Activated CD4-positive, alpha-beta T cell treated with anti-CD3 and anti-CD28 coated beads, Interleukin-2, amount 10 ng/mL, durations not matched to agents 7 days and 5 days (primary cell): ENCODE results near the gene CNNM2. TPM values are rescaled to one million over a fixed set of nuclear protein-coding genes. Genes with fewer than 3 reads are reported as not detected.
"Not testable (repeated sequence)": the region's sequence is repeated elsewhere in the genome, so short reads cannot be mapped to it uniquely, and the experiment has no call there.

Experiments used
- CTCF ChIA-PET: fragments of 350-600 bp; sonication (Branson Sonifier 250); formaldehyde crosslinking; loops from one replicate; lab custom pipeline; 2021; ENCODE audit warnings: antibody characterized with exemption; lab: Charles Lee
- POLR2A ChIA-PET: fragments of 350-600 bp; sonication (Branson Sonifier 250); formaldehyde crosslinking; loops from one replicate; lab custom pipeline; 2021; ENCODE audit warnings: antibody characterized with exemption; lab: Charles Lee
- DNase-seq: peaks from one replicate; pipeline ENCODE4 v3.0.0-alpha.2; 2020
- H3K27ac Mint-ChIP-seq: one replicate; pipeline ENCODE4 v1.8.0; 2021; ENCODE audit warnings: mild to moderate bottlenecking, moderate library complexity, mixed read lengths
- H3K27me3 Mint-ChIP-seq: one replicate; pipeline ENCODE4 v1.8.0; 2021; ENCODE audit warnings: mixed read lengths
- H3K36me3 Mint-ChIP-seq: one replicate; pipeline ENCODE4 v1.8.0; 2021; ENCODE audit warnings: low read depth, mixed read lengths
- H3K4me1 Mint-ChIP-seq: one replicate; pipeline ENCODE4 v1.8.0; 2021; ENCODE audit warnings: mixed read lengths
- H3K4me3 Mint-ChIP-seq: one replicate; pipeline ENCODE4 v1.8.0; 2021; ENCODE audit warnings: mild to moderate bottlenecking, moderate library complexity, mixed read lengths
- H3K9me3 Mint-ChIP-seq: one replicate; pipeline ENCODE4 v1.8.0; 2021; ENCODE audit warnings: mixed read lengths
- total RNA-seq, 2 experiments: library from RNA; stranded (reverse); gene quantifications; one replicate each; pipeline ENCODE4 v1.2.3, GENCODE V29; 2021

The CNNM2 gene
- total RNA-seq, 2 experiments from 2014 or later = 6.2 to 6.3 TPM

GRCh38 chr10:102928442-102928841 is 10.3 kb downstream of the CNNM2 start:
- CTCF ChIA-PET = interaction anchor here (0.6 to 2.6 kb wide), 3 partner anchors 10 to 159 kb away, joined by 3 to 7 read pairs (median 4); partner anchors contain the start of gene CNNM2
- peaks cover 12% of the 10 kb centered on the region for H3K36me3 Mint-ChIP-seq
- H3K27ac Mint-ChIP-seq, POLR2A ChIA-PET, H3K4me3 Mint-ChIP-seq, H3K27me3 Mint-ChIP-seq, H3K9me3 Mint-ChIP-seq, DNase-seq: not testable (repeated sequence)
- H3K4me1 Mint-ChIP-seq = peaks cover 13% of the 10 kb centered on the region

GRCh38 chr10:102930720-102931119 is 12.6 kb downstream of the CNNM2 start:
- Mint-ChIP-seq H3K27me3 (no peaks in the 10 kb centered on the region), H3K36me3 (peaks cover 10% of the 10 kb centered on the region), H3K27ac (no peak overlapping the region), H3K4me3 (no peak overlapping the region), H3K4me1 (peaks cover 11% of the 10 kb centered on the region), H3K9me3 (no peaks in the 10 kb centered on the region)
- CTCF ChIA-PET = interaction anchor here (2.6 kb wide), 1 partner anchor 12 kb away, joined by 7 read pairs; the partner anchor contains the start of gene CNNM2
- POLR2A ChIA-PET = no interaction called here
- no peak for DNase-seq

- DNase-seq = no peak
- Mint-ChIP-seq H3K27ac (no peak overlapping the region), H3K4me1 (peaks cover 20% of the 10 kb centered on the region), H3K36me3 (peaks cover 10% of the 10 kb centered on the region), H3K9me3 (no peaks in the 10 kb centered on the region), H3K27me3 (no peaks in the 10 kb centered on the region), H3K4me3 (no peak overlapping the region)
- ChIA-PET CTCF (no interaction called here), POLR2A (no interaction called here)
Observed at GRCh38 chr10:102931643-102932042, 13.5 kb downstream of the CNNM2 start.

GRCh38 chr10:102935505-102935904 is 17.4 kb downstream of the CNNM2 start:
- no peak for DNase-seq
- H3K27me3 Mint-ChIP-seq = no peaks in the 10 kb centered on the region
- H3K27ac Mint-ChIP-seq = no peak overlapping the region
- peaks cover 17% of the 10 kb centered on the region for H3K4me1 Mint-ChIP-seq
- POLR2A ChIA-PET = interaction anchor here (0.7 kb wide), 1 partner anchor 293 kb away, joined by 3 read pairs; no protein-coding TSS in a partner anchor
- H3K9me3 Mint-ChIP-seq = no peaks in the 10 kb centered on the region
- peaks cover 3% of the 10 kb centered on the region for H3K36me3 Mint-ChIP-seq
- no peak overlapping the region for H3K4me3 Mint-ChIP-seq
- CTCF ChIA-PET = interaction anchor here (1.4 kb wide), 1 partner anchor 189 kb away, joined by 3 read pairs; no protein-coding TSS in a partner anchor

- peaks cover 17% of the 10 kb centered on the region for H3K4me1 Mint-ChIP-seq
- no peak for DNase-seq
- H3K4me3 Mint-ChIP-seq = no peak overlapping the region
- peak overlapping the region; percentile 1 for H3K27ac Mint-ChIP-seq
- ChIA-PET CTCF (no interaction called here), POLR2A (no interaction called here)
- H3K36me3 Mint-ChIP-seq = peaks cover 3% of the 10 kb centered on the region
- H3K9me3 Mint-ChIP-seq = no peaks in the 10 kb centered on the region
- no peaks in the 10 kb centered on the region for H3K27me3 Mint-ChIP-seq
Observed at GRCh38 chr10:102935939-102936605, 18.0 kb downstream of the CNNM2 start.

GRCh38 chr10:102941401-102941800 is 23.3 kb downstream of the CNNM2 start:
- CTCF ChIA-PET = interaction anchor here (0.8 kb wide), 1 partner anchor 12 kb away, joined by 3 read pairs; no protein-coding TSS in a partner anchor
- Mint-ChIP-seq H3K27me3 (no peaks in the 10 kb centered on the region), H3K9me3 (no peaks in the 10 kb centered on the region), H3K36me3 (no peaks in the 10 kb centered on the region), H3K27ac (no peak overlapping the region), H3K4me1 (peaks cover 8% of the 10 kb centered on the region), H3K4me3 (no peak overlapping the region)
- POLR2A ChIA-PET = no interaction called here
- no peak for DNase-seq

- Mint-ChIP-seq H3K4me3 (no peak overlapping the region), H3K36me3 (no peaks in the 10 kb centered on the region), H3K4me1 (no peaks in the 10 kb centered on the region), H3K27me3 (no peaks in the 10 kb centered on the region), H3K9me3 (no peaks in the 10 kb centered on the region), H3K27ac (no peak overlapping the region)
- no peak for DNase-seq
- ChIA-PET POLR2A (no interaction called here), CTCF (no interaction called here)
Observed at GRCh38 chr10:102945449-102945848, 27.4 kb downstream of the CNNM2 start.

GRCh38 chr10:102945962-102946361 is 27.9 kb downstream of the CNNM2 start:
- CTCF ChIA-PET = interaction anchor here (0.6 kb wide), 1 partner anchor 558 kb away, joined by 4 read pairs; no protein-coding TSS in a partner anchor
- POLR2A ChIA-PET = no interaction called here

GRCh38 chr10:102946992-102947391 is 28.9 kb downstream of the CNNM2 start:
- DNase-seq = no peak
- H3K27ac Mint-ChIP-seq = no peak overlapping the region

More at GRCh38 chr10:102945962-102946361, 27.9 kb downstream of the CNNM2 start:
- Mint-ChIP-seq H3K27ac (no peak overlapping the region), H3K36me3 (no peaks in the 10 kb centered on the region), H3K4me3 (no peak overlapping the region), H3K27me3 (no peaks in the 10 kb centered on the region), H3K9me3 (no peaks in the 10 kb centered on the region), H3K4me1 (no peaks in the 10 kb centered on the region)
- no peak for DNase-seq

GRCh38 chr10:102948176-102948575 is 30.1 kb downstream of the CNNM2 start:
- ChIA-PET CTCF (interaction anchor here (0.8 kb wide), 1 partner anchor 92 kb away, joined by 3 read pairs; no protein-coding TSS in a partner anchor), POLR2A (no interaction called here)
- DNase-seq = no peak
- Mint-ChIP-seq H3K9me3 (no peaks in the 10 kb centered on the region), H3K4me3 (no peak overlapping the region), H3K4me1 (no peaks in the 10 kb centered on the region), H3K27me3 (no peaks in the 10 kb centered on the region), H3K36me3 (no peaks in the 10 kb centered on the region), H3K27ac (no peak overlapping the region)

More at GRCh38 chr10:102946992-102947391, 28.9 kb downstream of the CNNM2 start:
- CTCF ChIA-PET = no interaction called here
- Mint-ChIP-seq H3K4me3 (no peak overlapping the region), H3K36me3 (no peaks in the 10 kb centered on the region), H3K27me3 (no peaks in the 10 kb centered on the region), H3K4me1 (no peaks in the 10 kb centered on the region), H3K9me3 (no peaks in the 10 kb centered on the region)
- POLR2A ChIA-PET = no interaction called here

GRCh38 chr10:102948786-102949185 is 30.7 kb downstream of the CNNM2 start:
- Mint-ChIP-seq H3K36me3 (no peaks in the 10 kb centered on the region), H3K4me3 (no peak overlapping the region), H3K27ac (no peak overlapping the region), H3K9me3 (no peaks in the 10 kb centered on the region), H3K27me3 (no peaks in the 10 kb centered on the region), H3K4me1 (no peaks in the 10 kb centered on the region)
- POLR2A ChIA-PET = no interaction called here
- DNase-seq = no peak
- CTCF ChIA-PET = interaction anchor here (0.8 kb wide), 1 partner anchor 91 kb away, joined by 3 read pairs; no protein-coding TSS in a partner anchor

- no peak overlapping the region for H3K27ac Mint-ChIP-seq
- no peaks in the 10 kb centered on the region for H3K4me1 Mint-ChIP-seq
- no peak overlapping the region for H3K4me3 Mint-ChIP-seq
- CTCF ChIA-PET = interaction anchor here (0.6 to 1.5 kb wide), 5 partner anchors 10 to 418 kb away, joined by 4 to 5 read pairs (median 4); partner anchors contain the start of gene TAF5
- peaks cover under 1% of the 10 kb centered on the region for H3K9me3 Mint-ChIP-seq
- POLR2A ChIA-PET = no interaction called here
- H3K27me3 Mint-ChIP-seq = no peaks in the 10 kb centered on the region
- no peaks in the 10 kb centered on the region for H3K36me3 Mint-ChIP-seq
- no peak for DNase-seq
Observed at GRCh38 chr10:102949916-102950315, 31.8 kb downstream of the CNNM2 start.

- ChIA-PET POLR2A (interaction anchor here (0.6 kb wide), 1 partner anchor 25 kb away, joined by 6 read pairs; no protein-coding TSS in a partner anchor), CTCF (interaction anchor here (1.4 kb wide), 1 partner anchor 36 kb away, joined by 5 read pairs; no protein-coding TSS in a partner anchor)
- H3K27ac Mint-ChIP-seq = no peak overlapping the region
- no peaks in the 10 kb centered on the region for H3K27me3 Mint-ChIP-seq
- peaks cover 2% of the 10 kb centered on the region for H3K9me3 Mint-ChIP-seq
- DNase-seq = no peak
- H3K36me3 Mint-ChIP-seq = no peaks in the 10 kb centered on the region
- no peaks in the 10 kb centered on the region for H3K4me1 Mint-ChIP-seq
- H3K4me3 Mint-ChIP-seq = no peak overlapping the region
Observed at GRCh38 chr10:102951316-102951715, 33.2 kb downstream of the CNNM2 start.
